Effector memory CD8-positive, alpha-beta T cell (primary cell): Measurements from ENCODE around the gene SETD9.

Experiments
- ATAC-seq: fragments of 150-1000 bp; cut with Tn5 transposase; replicated peaks from 2 replicates; pipeline ENCODE4 v1.10.0; 2021; ENCODE audit warnings: mild to moderate bottlenecking, moderate library complexity
- DNase-seq, 3 experiments: peaks; one replicate each; pipeline ENCODE4 v3.0.0; 2021
- H3K27ac Mint-ChIP-seq, 2 donors: one replicate each; pipeline ENCODE4 v1.8.0; 2022; ENCODE audit warnings: mild to moderate bottlenecking in 2 of 2, mixed read lengths in 2 of 2, moderate library complexity in 2 of 2
- H3K27me3 Mint-ChIP-seq, 2 donors: one replicate each; pipeline ENCODE4 v1.8.0; 2022; ENCODE audit warnings: mixed read lengths in 2 of 2
- H3K36me3 Mint-ChIP-seq: one replicate; pipeline ENCODE4 v1.8.0; 2022; ENCODE audit warnings: mild to moderate bottlenecking, moderate library complexity, mixed read lengths; ENCODE audit not compliant: insufficient read depth
- H3K4me1 Mint-ChIP-seq, 2 donors: one replicate each; pipeline ENCODE4 v1.8.0; 2022; ENCODE audit warnings: low read depth in 2 of 2, mixed read lengths in 2 of 2
- H3K4me3 Mint-ChIP-seq, 2 donors: one replicate each; pipeline ENCODE4 v1.8.0; 2022; ENCODE audit warnings: mild to moderate bottlenecking in 2 of 2, mixed read lengths in 2 of 2, moderate library complexity in 2 of 2
- H3K9me3 Mint-ChIP-seq, 2 donors: one replicate each; pipeline ENCODE4 v1.8.0; 2022; ENCODE audit warnings: mixed read lengths in 2 of 2
- total RNA-seq, 9 experiments: gene quantifications; one replicate each; lab custom pipeline; 2026; lab: John Stamatoyannopoulos, UW

The SETD9 gene, protein sequence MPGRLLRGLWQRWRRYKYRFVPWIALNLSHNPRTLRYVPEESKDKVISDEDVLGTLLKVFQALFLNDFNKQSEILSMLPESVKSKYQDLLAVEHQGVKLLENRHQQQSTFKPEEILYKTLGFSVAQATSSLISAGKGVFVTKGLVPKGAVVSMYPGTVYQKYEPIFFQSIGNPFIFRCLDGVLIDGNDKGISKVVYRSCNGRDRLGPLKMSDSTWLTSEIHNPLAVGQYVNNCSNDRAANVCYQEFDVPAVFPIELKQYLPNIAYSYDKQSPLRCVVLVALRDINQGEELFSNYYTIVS
- total RNA-seq = 0.74 to 8.2 (median 4.0) reads per million in 9 experiments

DNA sequence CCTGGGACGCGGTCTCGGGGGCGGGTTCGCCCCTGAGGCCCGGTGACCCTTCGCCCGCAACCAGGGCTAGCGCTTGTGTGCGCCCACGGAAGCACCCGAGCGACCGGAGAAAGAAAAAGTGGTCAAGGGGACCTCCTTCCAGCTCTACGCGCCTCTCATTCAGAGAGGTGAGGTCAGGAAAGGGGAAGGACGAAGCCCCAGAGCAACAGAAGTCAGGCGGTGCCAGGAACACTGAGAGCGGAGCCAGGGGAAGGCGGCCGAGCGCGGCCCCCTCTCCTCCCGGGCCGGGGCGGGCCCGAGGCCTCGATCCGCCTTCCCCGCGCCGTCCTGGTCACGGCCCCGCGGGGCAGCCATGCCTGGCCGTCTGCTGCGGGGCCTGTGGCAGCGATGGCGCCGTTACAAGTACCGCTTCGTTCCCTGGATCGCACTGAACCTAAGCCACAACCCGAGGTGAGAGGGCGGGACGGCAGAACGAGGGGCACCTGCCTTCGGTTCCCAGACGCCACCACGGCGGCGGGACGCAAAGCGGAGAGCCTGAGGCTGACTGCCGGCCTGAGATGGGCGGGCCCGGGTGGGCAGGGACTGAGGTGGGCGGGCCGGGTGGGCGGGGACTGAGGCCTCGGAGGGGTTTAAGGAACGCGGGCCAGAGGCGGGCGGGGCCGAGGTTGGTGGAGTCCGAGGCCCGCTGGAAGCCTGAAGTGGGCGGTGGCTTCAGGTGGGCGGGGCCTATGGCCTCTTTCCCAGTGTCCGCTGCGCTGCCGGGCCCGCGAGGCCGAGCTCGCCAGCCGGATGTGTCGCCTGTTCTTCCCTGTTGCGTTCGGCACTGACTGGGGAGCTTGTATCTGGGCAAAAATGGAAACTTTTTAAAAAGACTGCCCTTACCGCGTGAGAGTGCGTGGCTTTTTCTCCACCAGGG lies at the start of gene SETD9:
Gene SETD9, plus strand, starts transcription at position 303 of the 916 bp plus-strand sequence. Its CDS starts 50 bp downstream, at position 353.
- H3K9me3 Mint-ChIP-seq = no peaks in the 10 kb centered on the region
- ATAC-seq (peak; percentile 84), DNase-seq (peak; percentile 74 to 76 (median 75))
- H3K4me3 Mint-ChIP-seq = peak within 1 kb of the TSS; percentile 95 to 96
- no peaks in the 10 kb centered on the region for H3K27me3 Mint-ChIP-seq
- peaks cover 9% of the 10 kb centered on the region for H3K36me3 Mint-ChIP-seq
- H3K4me1 Mint-ChIP-seq = peaks cover 19% of the 10 kb centered on the region in 2 donors
- H3K27ac Mint-ChIP-seq = peak within 1 kb of the TSS; percentile 90 to 93

DNA sequence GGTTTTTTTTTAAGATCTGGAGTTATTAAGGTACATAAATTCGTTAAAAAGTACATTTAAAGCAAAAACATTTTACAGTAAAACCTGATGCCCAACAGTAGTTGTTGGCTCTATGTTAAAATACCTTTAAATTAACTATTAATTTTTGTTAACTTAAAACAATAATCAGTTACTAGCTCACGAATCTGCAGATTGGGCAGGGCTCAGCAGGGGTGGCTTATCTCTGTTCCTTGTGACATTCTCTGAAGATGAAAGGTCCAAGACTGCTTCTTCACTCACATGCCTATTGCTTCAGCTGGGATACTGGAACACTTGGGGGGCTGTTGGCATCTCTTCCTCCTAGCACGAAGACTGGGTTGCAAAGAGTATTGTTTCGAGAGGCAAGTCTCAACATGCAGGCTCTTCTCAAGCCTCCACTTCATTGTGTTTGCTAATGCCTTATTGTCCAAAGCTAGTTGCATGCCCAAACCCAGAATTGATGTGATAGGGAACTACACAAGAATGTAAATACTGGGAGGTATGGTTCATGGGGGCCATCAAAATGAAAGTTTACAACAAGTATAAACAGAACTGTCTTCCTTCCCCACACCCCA lies 47.4 kb upstream of the SETD9 start:
- Mint-ChIP-seq H3K27ac (no peak overlapping the region), H3K4me1 (peaks cover 0 to 11% of the 10 kb centered on the region in 2 donors), H3K4me3 (no peak overlapping the region), H3K36me3 (peaks cover 64% of the 10 kb centered on the region), H3K9me3 (no peaks in the 10 kb centered on the region), H3K27me3 (no peaks in the 10 kb centered on the region)
- no peak for ATAC-seq
- no peak for DNase-seq

DNA sequence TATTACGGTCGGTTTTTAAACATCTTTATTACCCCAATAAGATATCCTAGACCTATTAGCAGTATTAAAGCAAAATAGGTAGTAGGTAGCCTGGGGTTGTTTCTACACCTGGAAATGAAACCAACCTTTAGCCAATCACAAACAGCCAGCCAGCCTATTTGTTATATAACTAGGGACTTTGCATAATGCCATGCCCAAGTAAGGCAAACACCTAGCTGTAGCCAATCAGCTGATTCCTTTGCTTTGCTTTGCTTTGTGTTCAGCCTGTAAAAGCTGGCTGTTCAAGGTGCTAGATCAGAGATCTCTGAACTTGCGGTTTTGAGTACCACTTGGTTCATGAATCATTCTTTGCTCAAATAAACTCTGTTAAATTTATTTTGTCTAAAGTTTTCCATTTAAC lies 46.5 kb upstream of the SETD9 start:
- Mint-ChIP-seq H3K4me3 (no peak overlapping the region), H3K27ac (no peak overlapping the region), H3K9me3 (no peaks in the 10 kb centered on the region), H3K4me1 (peaks cover 0 to 7% of the 10 kb centered on the region in 2 donors), H3K27me3 (no peaks in the 10 kb centered on the region), H3K36me3 (peaks cover 72% of the 10 kb centered on the region)
- DNase-seq = no peak
- no peak for ATAC-seq

DNA sequence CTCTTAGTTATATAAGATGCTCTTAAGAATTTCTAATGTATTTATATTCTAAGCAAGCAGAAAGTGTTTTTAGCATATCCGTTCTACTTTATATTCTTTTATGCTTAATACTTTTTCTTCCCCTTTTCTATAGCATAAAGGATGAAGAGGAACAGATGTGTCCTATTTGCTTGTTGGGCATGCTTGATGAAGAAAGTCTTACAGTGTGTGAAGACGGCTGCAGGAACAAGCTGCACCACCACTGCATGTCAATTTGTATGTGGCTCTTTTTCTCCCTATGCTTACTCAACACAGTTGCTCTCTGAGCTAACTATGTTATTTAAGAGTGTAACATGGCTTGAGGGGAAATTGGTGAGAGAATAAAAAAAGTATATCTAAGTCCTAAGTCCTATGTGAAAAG lies 37.6 kb upstream of the SETD9 start:
- no peak overlapping the region for H3K4me3 Mint-ChIP-seq

GRCh38 chr5:56873056-56873455 lies 36.3 kb upstream of the SETD9 start:
- H3K27ac Mint-ChIP-seq = peak overlapping the region in 1 of 2 donors; percentile 69
- H3K36me3 Mint-ChIP-seq = peaks cover 74% of the 10 kb centered on the region
- peaks cover 4 to 13% of the 10 kb centered on the region in 2 donors for H3K4me1 Mint-ChIP-seq
- H3K9me3 Mint-ChIP-seq = no peaks in the 10 kb centered on the region
- ATAC-seq (no peak), DNase-seq (no peak)
- H3K27me3 Mint-ChIP-seq = no peaks in the 10 kb centered on the region
- no peak overlapping the region for H3K4me3 Mint-ChIP-seq

More for the DNA sequence above, 37.6 kb upstream of the SETD9 start:
- H3K9me3 Mint-ChIP-seq = no peaks in the 10 kb centered on the region
- DNase-seq (no peak), ATAC-seq (no peak)
- H3K27ac Mint-ChIP-seq = no peak overlapping the region
- peaks cover 4 to 13% of the 10 kb centered on the region in 2 donors for H3K4me1 Mint-ChIP-seq
- no peaks in the 10 kb centered on the region for H3K27me3 Mint-ChIP-seq
- peaks cover 76% of the 10 kb centered on the region for H3K36me3 Mint-ChIP-seq

GRCh38 chr5:56876327-56876726 lies 33.1 kb upstream of the SETD9 start:
- no peak for ATAC-seq
- no peaks in the 10 kb centered on the region for H3K9me3 Mint-ChIP-seq
- H3K4me3 Mint-ChIP-seq = no peak overlapping the region
- no peaks in the 10 kb centered on the region for H3K27me3 Mint-ChIP-seq
- DNase-seq = no peak
- no peak overlapping the region for H3K27ac Mint-ChIP-seq
- peaks cover 79% of the 10 kb centered on the region for H3K36me3 Mint-ChIP-seq
- H3K4me1 Mint-ChIP-seq = peaks cover 5 to 7% of the 10 kb centered on the region in 2 donors

DNA sequence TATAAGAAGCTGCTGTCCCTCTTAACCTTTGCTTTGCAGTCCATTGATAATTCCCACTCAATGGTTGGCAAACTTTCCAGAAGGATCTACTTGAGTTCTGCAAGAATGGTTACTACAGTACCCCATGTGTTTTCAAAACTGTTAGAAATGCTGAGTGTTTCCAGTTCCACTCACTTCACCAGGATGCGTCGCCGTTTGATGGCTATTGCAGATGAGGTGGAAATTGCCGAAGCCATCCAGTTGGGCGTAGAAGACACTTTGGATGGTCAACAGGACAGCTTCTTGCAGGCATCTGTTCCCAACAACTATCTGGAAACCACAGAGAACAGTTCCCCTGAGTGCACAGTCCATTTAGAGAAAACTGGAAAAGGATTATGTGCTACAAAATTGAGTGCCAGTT lies 27.8 kb upstream of the SETD9 start:
- peaks cover 0 to 2% of the 10 kb centered on the region in 2 donors for H3K4me1 Mint-ChIP-seq
- no peaks in the 10 kb centered on the region for H3K9me3 Mint-ChIP-seq
- H3K4me3 Mint-ChIP-seq = no peak overlapping the region
- ATAC-seq (no peak), DNase-seq (no peak)
- peaks cover 87% of the 10 kb centered on the region for H3K36me3 Mint-ChIP-seq
- no peaks in the 10 kb centered on the region for H3K27me3 Mint-ChIP-seq
- H3K27ac Mint-ChIP-seq = no peak overlapping the region

DNA sequence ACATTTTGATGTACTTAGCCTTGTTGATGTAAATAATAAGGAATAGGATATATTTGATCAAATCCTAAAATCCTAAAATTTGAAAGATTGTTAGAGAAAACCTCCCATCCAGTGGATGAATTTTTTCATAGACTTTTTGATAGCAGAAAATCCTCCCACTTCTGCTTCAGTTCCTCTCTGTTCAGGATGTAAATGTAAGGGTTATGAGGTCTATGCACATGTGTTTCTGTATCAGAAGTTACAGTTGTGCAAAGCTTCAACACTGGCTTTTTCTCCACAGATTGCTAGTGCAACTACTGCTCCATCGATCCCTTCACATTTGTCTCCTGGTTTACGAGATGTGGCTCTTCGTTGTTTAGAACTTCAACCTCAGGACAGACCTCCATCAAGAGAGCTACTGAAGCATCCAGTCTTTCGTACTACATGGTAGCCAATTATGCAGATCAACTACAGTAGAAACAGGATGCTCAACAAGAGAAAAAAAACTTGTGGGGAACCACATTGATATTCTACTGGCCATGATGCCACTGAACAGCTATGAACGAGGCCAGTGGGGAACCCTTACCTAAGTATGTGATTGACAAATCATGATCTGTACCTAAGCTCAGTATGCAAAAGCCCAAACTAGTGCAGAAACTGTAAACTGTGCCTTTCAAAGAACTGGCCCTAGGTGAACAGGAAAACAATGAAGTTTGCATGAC lies 16.0 kb upstream of the SETD9 start:
- no peak overlapping the region for H3K4me3 Mint-ChIP-seq
- peaks cover 24% of the 10 kb centered on the region for H3K36me3 Mint-ChIP-seq
- H3K9me3 Mint-ChIP-seq = no peaks in the 10 kb centered on the region
- no peaks in the 10 kb centered on the region for H3K27me3 Mint-ChIP-seq
- peaks cover 0 to 3% of the 10 kb centered on the region in 2 donors for H3K4me1 Mint-ChIP-seq
- ATAC-seq (peak; percentile 56), DNase-seq (no peak)
- peak overlapping the region in 1 of 2 donors; percentile 60 for H3K27ac Mint-ChIP-seq

GRCh38 chr5:56896763-56897162 lies 12.6 kb upstream of the SETD9 start:
- Mint-ChIP-seq H3K4me3 (no peak overlapping the region), H3K36me3 (peaks cover 14% of the 10 kb centered on the region), H3K4me1 (peaks cover 0 to 3% of the 10 kb centered on the region in 2 donors), H3K9me3 (no peaks in the 10 kb centered on the region), H3K27me3 (no peaks in the 10 kb centered on the region), H3K27ac (no peak overlapping the region)
- DNase-seq = no peak
- no peak for ATAC-seq

DNA sequence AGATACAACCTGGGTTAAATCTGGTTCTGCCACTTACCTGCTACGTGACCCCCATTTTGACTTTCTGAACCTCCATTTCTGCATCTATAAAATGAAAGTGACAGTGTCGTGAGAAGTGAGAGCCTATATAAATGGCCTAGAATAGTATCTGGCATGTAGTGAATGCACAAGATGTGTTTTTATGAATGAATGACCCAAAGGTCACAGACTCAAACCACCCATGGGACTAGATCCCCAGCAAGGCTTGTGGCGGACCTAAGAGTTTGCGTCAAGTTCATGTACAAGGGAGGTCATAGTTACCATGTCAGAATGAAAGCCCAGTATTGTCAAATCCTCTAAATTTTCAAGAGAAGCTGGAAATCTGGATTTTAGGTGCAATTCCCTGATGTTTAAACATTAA lies 11.2 kb upstream of the SETD9 start:
- Mint-ChIP-seq H3K36me3 (peaks cover 14% of the 10 kb centered on the region), H3K4me1 (peaks cover 0 to 3% of the 10 kb centered on the region in 2 donors), H3K4me3 (no peak overlapping the region), H3K9me3 (no peaks in the 10 kb centered on the region), H3K27me3 (no peaks in the 10 kb centered on the region), H3K27ac (no peak overlapping the region)
- ATAC-seq (no peak), DNase-seq (no peak)

DNA sequence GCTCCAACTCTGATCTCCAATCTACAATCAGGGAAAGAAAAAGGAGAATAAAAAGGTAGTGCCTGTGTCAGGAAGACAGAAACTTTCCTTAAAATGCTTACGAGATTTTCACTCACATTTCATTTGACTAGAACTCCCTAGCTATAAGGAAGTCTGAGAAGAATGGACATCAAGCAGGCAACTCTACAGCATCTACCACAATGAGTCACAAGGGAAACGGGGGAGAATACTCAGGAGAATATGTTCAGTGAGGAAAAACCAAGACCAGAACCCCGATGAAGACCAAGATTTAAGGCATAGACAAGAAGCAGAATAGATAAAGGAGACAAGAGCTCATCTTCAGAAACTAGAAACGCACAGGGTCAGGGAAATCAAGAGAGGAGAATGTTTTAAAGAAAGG lies 9.0 kb upstream of the SETD9 start:
- Mint-ChIP-seq H3K27me3 (no peaks in the 10 kb centered on the region), H3K36me3 (peaks cover 6% of the 10 kb centered on the region), H3K4me1 (no peaks in the 10 kb centered on the region), H3K9me3 (no peaks in the 10 kb centered on the region), H3K27ac (no peak overlapping the region), H3K4me3 (no peak overlapping the region)
- DNase-seq = no peak
- no peak for ATAC-seq

GRCh38 chr5:56900858-56901578 lies 8.4 kb upstream of the SETD9 start:
- Mint-ChIP-seq H3K4me1 (no peaks in the 10 kb centered on the region), H3K36me3 (peaks cover 3% of the 10 kb centered on the region), H3K9me3 (no peaks in the 10 kb centered on the region), H3K27ac (no peak overlapping the region), H3K27me3 (no peaks in the 10 kb centered on the region), H3K4me3 (no peak overlapping the region)
- DNase-seq = peak; percentile 43 to 52 (median 45)
- peak; percentile 64 for ATAC-seq
